Fibroblast of pulmonary artery (primary cell): ENCODE results near the gene MVK.

ENCODE experiments used
- DNase-seq: peaks from one replicate; pipeline ENCODE4 v3.0.0-alpha.2; 2010; ENCODE audit warnings: low read depth
- H3K4me3 ChIP-seq: replicated peaks from 2 replicates; pipeline ENCODE4 v1.5.1; 2011; ENCODE audit warnings: low read depth, mild to moderate bottlenecking, control low read depth, low read length, moderate library complexity
- CTCF ChIP-seq: IDR thresholded peaks from 2 replicates; pipeline ENCODE4 v1.5.1; 2011; ENCODE audit warnings: mild to moderate bottlenecking, control low read depth, low read length, inconsistent platforms; ENCODE audit errors: missing control alignments

MVK gene

GRCh38 chr12:109630815-109631214 is 57.2 kb downstream of the MVK start:
- TF ChIP-seq CTCF: no peak
- no peak overlapping the region for H3K4me3 ChIP-seq
- no peak for DNase-seq

- DNase-seq: no peak
- TF ChIP-seq CTCF: no peak
- H3K4me3 ChIP-seq: no peak overlapping the region
Measured at GRCh38 chr12:109631302-109631701, 57.7 kb downstream of the MVK start.

- no peak for DNase-seq
- H3K4me3 ChIP-seq: no peak overlapping the region
Measured at GRCh38 chr12:109631751-109632150, 58.2 kb downstream of the MVK start.

GRCh38 chr12:109632342-109632741 is 58.7 kb downstream of the MVK start:
- no peak for TF ChIP-seq CTCF
- DNase-seq: no peak
- no peak overlapping the region for H3K4me3 ChIP-seq

More at GRCh38 chr12:109631751-109632150, 58.2 kb downstream of the MVK start:
- TF ChIP-seq CTCF: no peak

GRCh38 chr12:109635717-109636116 is 62.1 kb downstream of the MVK start:
- DNase-seq: no peak
- TF ChIP-seq CTCF: no peak
- H3K4me3 ChIP-seq: no peak overlapping the region

- no peak overlapping the region for H3K4me3 ChIP-seq
- no peak for TF ChIP-seq CTCF
- no peak for DNase-seq
Measured at GRCh38 chr12:109637348-109637747, 63.8 kb downstream of the MVK start.

- no peak for DNase-seq
- H3K4me3 ChIP-seq: no peak overlapping the region
- TF ChIP-seq CTCF: no peak
Measured at GRCh38 chr12:109637996-109638395, 64.4 kb downstream of the MVK start.
